Hypothalamus (tissue), 51 donors: Measurements from ENCODE around the gene KLF2.

Experiments
- DNase-seq, 51 donors: peaks; one replicate each; lab custom pipeline; 2025; lab: John Stamatoyannopoulos, UW

KLF2 gene

GRCh38 chr19:16306728-16307402, 17.8 kb upstream of the KLF2 start:
- DNase-seq = no peak

- no peak for DNase-seq
Measured at GRCh38 chr19:16308081-16308480, 16.5 kb upstream of the KLF2 start.

- no peak for DNase-seq
Measured at GRCh38 chr19:16309643-16310042, 15.0 kb upstream of the KLF2 start.

GRCh38 chr19:16315825-16316505, 8.7 kb upstream of the KLF2 start:
- DNase-seq = no peak

GRCh38 chr19:16316506-16316882, 8.1 kb upstream of the KLF2 start:
- no peak for DNase-seq

GRCh38 chr19:16319481-16319880, 5.1 kb upstream of the KLF2 start:
- DNase-seq = no peak

- no peak for DNase-seq
Measured at GRCh38 chr19:16320987-16321386, 3.6 kb upstream of the KLF2 start.

GRCh38 chr19:16325161-16325527, 518 bp downstream of the KLF2 start:
- DNase-seq = peak in 3 of 51 donors; percentile 22 to 34 (median 25)

- peak in 4 of 51 donors; percentile 10 to 34 (median 21) for DNase-seq
Measured at GRCh38 chr19:16325641-16326400, 1.2 kb downstream of the KLF2 start.

GRCh38 chr19:16326401-16327168, 2.0 kb downstream of the KLF2 start:
- no peak for DNase-seq

GRCh38 chr19:16327169-16327475, 2.5 kb downstream of the KLF2 start:
- DNase-seq = no peak

GRCh38 chr19:16327501-16327900, 2.9 kb downstream of the KLF2 start:
- DNase-seq = no peak

- peak in 32 of 51 donors; percentile 3 to 65 (median 33) for DNase-seq
Measured at GRCh38 chr19:16327911-16328823, 3.5 kb downstream of the KLF2 start.

- peak in 2 of 51 donors; percentile 32 for DNase-seq
Measured at GRCh38 chr19:16328824-16329482, 4.3 kb downstream of the KLF2 start.

- DNase-seq = peak in 1 of 51 donors; percentile 30
Measured at GRCh38 chr19:16330368-16330801, 5.8 kb downstream of the KLF2 start.

GRCh38 chr19:16330806-16331690, 6.4 kb downstream of the KLF2 start:
- DNase-seq = no peak

GRCh38 chr19:16333001-16333586, 8.5 kb downstream of the KLF2 start:
- no peak for DNase-seq

GRCh38 chr19:16334411-16334810, 9.8 kb downstream of the KLF2 start:
- no peak for DNase-seq
